ENCODE data around the gene CCL28.

CCL28 gene

DNA sequence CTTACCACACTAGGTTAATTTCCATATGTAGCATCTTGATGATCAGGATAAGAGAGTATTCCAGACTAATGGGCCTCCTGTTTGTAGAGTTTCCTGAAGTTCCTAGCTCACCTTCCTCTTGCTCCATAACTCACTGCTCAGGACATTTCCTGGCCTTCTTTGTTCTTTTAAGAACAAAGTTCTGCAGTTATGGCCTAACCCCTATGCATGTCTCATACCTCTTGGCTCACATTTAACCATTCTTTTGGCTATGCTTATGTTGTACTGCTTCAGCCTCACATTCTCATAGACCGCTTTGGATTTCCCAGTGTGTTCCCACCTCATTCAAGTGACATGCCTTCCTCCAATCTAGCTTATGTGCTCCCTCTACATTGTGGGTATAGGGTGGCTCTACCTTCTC lies 58.5 kb downstream of the CCL28 start:
- no peak for DNase-seq

DNA sequence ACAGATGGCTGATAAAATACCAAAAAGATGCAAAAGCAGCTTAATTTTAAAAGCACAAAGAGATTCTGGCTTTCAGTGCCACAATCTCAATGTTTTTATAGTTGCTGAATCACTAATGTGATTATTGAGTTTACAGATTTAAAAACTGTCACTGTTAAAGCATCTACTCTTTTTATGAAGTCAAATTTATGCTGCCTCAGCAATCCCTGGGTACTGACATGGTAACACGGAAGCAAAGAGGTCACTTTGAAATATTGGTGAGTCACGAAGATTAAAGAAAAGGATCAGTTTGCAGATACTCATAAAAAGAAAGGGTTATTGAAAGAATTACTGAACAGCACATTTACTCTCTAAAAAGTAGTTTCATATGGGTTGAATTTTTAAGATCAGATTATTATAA lies 59.3 kb downstream of the CCL28 start:
- DNase-seq: no peak

DNA sequence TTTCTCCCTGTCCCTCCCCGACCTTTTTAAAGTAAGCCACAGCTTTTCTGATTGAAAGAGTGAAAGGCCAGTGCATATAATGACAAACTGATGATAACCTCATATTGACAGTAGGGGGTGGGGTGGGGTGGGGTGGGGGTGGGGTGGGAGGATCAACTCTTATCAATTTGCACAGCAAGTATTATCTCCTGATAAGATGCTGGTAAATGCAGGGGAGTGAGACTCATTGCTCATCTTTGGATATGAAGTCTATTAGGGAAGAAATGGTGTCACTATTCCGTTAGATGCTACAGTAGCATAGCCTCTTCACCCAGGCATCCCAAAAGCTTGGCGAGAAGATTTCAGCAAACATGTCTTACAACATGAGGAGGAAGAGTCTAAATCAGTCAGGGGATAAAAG lies 60.1 kb downstream of the CCL28 start:
- DNase-seq: no peak

DNA sequence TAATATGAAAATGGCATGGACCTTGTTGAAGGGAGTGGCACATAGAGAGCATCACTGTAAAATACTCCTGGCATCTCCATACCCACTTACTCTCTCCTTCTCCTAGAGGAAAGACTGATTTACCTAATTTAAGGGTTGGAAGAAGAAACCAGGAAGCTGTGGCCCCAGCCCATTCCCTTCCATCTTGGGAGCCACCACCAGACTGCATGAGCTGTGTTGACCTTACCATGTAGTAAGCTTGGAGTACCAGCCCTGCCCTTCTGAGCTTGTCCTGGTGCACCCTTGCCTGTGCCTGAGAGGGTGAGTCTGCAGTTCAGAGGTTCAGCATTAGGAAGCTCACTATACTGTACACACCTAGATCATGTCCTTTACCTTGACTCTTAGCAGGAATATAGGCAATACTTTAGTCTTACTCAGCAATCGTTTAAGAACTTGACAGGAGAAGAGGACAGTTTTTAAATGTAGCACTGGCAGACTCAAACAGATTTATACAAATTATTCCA lies 63.3 kb downstream of the CCL28 start:
- DNase-seq: no peak

DNA sequence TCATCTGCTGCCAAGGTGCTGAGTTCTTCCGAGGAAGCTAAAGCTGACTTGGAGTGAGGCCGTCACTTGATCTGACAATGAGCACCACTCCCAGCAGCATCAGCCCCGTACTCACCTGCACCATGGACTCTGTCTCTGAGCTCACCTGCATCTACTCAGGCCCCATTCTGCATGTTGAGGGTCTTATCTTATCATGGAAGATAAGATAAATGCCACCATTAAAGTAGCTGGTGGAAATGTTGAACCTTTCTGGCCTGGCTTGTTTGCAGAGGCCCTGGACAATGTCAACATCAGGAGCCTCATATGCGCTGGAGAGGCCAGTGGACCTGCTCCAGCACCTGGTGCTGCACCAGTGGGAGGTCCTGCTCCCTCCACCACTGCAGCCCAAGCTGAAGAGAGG lies 64.0 kb downstream of the CCL28 start:
- no peak for DNase-seq

DNA sequence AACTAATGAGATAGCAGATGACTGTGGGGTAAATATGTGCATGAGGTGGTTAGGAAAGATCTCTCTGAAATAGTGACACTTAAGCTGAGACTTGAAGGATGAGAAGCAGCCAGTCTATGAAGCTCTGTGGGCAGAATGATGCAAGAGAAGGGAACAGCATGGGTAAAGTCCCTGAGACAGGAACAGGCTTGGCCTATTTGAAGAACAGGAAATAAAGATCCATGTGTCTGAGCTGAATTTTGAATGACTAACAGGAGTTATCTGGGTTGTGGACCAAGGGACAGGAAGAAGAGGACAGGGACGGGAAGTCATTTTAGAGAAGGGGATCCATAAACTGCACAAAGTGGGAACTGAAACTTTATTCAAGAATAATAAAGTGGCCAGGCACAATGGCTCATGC lies 73.3 kb downstream of the CCL28 start:
- no peak for DNase-seq

DNA sequence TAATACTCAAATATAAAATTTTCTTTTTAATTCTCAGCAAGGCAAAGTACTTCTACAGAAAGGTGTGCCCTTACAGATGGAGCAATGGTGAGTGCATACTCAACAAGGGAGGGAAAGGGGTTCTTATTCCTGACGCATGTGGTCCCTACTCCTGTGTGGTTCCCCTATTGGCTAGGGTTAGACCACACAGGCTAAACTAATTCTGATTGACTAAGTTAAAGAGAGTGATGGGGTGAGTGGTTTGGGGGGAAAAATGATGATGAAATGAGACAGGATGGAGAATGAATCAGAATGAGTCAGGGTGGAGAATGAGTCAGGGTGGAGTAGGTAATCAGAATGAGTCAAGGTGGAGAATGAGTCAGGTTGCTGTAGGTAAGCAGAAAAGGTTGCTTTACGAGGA lies 76.0 kb downstream of the CCL28 start:
- DNase-seq: no peak

DNA sequence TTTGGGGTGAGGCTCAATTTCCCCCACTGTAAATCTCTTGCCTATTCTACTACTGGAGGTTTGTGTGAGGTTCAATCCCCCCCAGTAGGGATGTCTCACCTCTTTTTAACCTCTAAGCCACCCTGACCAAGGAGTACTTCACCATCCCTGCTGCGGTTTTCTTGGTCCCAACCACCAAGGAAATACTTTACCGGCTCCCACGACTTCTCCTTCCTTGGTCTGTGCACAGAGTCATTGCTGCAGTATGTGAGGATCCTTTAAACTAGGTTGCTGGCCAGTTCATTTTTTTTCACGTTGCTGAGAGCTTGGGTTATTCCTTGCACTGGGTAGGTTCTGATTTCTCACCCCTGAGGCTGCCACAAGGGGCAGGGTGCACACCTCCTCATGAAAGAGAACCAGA lies 76.5 kb downstream of the CCL28 start:
- DNase-seq: no peak

DNA sequence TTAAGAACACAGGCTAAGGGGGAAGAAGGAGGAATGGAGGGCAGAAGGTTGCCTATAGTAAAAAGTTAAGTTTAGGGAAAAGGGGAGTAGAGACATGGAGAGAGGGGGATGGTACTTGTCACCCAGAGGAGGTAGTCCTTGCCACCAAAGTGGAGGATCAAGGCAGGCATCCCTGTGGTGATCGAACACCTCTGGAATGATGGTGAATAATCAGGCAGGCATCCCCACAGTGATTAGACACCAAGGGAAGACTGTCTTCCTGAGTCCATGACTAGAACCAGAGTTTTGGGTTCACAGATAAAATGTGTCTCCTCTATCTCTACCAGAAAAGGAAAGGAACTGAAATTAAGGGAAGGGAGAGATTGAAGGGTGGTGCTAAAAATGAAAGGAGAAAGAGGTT lies 79.8 kb downstream of the CCL28 start:
- DNase-seq: no peak

Data from CD4-positive, alpha-beta T cell treated with Interleukin-10 for 1 hour (primary cell).